ENCODE results near the gene BLOC1S5. TPM values are rescaled to one million over a fixed set of nuclear protein-coding genes. Genes with fewer than 3 reads are reported as not detected.

BLOC1S5 gene
- total and polyA plus RNA-seq, 9 of the 15 experiments (the other 6 are each of a cell fraction or from before 2014, with no cell fraction given) = 8.5 to 41.0 (median 27.7) TPM

DNA sequence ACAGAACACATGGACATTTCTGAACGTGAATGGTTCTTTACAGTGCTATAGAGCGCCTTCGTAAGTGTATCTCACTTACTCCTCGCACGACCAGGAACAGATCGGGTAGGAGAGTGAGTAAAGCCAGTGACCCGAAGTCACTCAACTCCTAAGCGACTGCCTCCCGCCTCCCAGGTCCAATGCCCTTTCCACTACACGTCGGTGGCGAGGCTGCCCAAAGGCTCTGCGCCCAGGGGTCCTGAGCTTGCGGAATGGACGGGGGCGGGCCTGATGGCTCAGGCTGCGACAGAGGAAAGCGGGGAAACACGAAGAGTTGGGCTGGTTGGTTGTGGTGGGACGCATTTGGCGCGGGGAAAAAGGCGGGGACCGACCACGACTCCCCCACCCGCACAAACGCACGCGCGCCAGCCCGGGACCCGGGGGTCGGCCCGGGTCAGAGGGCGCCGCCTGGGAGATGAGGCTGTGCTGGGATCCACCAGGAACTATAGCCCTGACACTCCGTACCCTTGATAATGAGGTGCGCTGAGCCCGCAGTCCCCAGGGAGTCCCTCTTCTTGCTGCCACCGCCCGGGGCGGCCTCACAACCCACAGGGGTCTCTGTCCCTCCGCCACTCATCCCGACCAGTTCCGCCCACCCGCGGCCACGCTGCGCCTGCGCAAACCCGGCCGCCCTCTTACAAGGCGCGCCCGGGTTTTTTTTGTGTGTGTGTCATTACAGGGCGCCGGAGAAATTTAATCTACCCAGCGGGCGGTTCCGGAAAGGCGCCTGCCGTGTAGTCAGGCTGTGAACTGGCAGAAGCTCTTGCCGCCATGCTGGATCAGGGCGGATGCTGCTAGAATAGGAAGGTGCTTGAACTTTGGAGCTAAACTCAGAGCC, at the start of gene BLOC1S5 (continued):
- no peak for TF ChIP-seq FOXJ3 (CRISPR knock-in tag; IDR thresholded peaks at IDR 0.05)
- TF ChIP-seq, protein P1, sequence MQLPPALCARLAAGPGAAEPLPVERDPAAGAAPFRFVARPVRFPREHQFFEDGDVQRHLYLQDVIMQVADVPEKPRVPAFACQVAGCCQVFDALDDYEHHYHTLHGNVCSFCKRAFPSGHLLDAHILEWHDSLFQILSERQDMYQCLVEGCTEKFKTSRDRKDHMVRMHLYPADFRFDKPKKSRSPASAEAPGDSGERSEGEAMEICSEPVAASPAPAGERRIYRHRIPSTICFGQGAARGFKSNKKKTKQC (CRISPR knock-in tag; IDR thresholded peaks at IDR 0.05) = peak; percentile 47; the same call in 1 of the 2 replicates
- TF ChIP-seq, protein P2, sequence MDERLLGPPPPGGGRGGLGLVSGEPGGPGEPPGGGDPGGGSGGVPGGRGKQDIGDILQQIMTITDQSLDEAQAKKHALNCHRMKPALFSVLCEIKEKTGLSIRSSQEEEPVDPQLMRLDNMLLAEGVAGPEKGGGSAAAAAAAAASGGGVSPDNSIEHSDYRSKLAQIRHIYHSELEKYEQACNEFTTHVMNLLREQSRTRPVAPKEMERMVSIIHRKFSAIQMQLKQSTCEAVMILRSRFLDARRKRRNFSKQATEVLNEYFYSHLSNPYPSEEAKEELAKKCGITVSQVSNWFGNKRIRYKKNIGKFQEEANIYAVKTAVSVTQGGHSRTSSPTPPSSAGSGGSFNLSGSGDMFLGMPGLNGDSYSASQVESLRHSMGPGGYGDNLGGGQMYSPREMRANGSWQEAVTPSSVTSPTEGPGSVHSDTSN (CRISPR knock-in tag; IDR thresholded peaks at IDR 0.05; ENCODE audit: low read depth) = peak; percentile 30; the same call in 1 of the 2 replicates
- TF ChIP-seq, protein P2 (tag; conservative IDR thresholded peaks at IDR 0.05; ENCODE audit: low read depth) = peak; percentile 52
- TF ChIP-seq, protein P3, sequence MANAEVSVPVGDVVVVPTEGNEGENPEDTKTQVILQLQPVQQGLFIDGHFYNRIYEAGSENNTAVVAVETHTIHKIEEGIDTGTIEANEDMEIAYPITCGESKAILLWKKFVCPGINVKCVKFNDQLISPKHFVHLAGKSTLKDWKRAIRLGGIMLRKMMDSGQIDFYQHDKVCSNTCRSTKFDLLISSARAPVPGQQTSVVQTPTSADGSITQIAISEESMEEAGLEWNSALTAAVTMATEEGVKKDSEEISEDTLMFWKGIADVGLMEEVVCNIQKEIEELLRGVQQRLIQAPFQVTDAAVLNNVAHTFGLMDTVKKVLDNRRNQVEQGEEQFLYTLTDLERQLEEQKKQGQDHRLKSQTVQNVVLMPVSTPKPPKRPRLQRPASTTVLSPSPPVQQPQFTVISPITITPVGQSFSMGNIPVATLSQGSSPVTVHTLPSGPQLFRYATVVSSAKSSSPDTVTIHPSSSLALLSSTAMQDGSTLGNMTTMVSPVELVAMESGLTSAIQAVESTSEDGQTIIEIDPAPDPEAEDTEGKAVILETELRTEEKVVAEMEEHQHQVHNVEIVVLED (CRISPR knock-in tag; IDR thresholded peaks at IDR 0.05) = peak; percentile 57
- TF ChIP-seq, protein P4, sequence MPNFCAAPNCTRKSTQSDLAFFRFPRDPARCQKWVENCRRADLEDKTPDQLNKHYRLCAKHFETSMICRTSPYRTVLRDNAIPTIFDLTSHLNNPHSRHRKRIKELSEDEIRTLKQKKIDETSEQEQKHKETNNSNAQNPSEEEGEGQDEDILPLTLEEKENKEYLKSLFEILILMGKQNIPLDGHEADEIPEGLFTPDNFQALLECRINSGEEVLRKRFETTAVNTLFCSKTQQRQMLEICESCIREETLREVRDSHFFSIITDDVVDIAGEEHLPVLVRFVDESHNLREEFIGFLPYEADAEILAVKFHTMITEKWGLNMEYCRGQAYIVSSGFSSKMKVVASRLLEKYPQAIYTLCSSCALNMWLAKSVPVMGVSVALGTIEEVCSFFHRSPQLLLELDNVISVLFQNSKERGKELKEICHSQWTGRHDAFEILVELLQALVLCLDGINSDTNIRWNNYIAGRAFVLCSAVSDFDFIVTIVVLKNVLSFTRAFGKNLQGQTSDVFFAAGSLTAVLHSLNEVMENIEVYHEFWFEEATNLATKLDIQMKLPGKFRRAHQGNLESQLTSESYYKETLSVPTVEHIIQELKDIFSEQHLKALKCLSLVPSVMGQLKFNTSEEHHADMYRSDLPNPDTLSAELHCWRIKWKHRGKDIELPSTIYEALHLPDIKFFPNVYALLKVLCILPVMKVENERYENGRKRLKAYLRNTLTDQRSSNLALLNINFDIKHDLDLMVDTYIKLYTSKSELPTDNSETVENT (CRISPR knock-in tag; IDR thresholded peaks at IDR 0.05) = 0 out of 2 replicates have a peak, but pooled peaks have one; percentile 64
- TF ChIP-seq, protein P5, sequence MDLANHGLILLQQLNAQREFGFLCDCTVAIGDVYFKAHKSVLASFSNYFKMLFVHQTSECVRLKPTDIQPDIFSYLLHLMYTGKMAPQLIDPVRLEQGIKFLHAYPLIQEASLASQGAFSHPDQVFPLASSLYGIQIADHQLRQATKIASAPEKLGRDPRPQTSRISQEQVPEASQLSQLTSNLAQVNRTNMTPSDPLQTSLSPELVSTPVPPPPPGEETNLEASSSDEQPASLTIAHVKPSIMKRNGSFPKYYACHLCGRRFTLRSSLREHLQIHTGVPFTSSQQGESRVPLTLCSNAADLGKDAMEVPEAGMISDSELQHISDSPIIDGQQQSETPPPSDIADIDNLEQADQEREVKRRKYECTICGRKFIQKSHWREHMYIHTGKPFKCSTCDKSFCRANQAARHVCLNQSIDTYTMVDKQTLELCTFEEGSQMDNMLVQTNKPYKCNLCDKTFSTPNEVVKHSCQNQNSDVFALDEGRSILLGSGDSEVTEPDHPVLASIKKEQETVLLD (IDR thresholded peaks at IDR 0.05) = peak; percentile 94; the same call in 1 of the 2 replicates
- TF ChIP-seq, protein P6, sequence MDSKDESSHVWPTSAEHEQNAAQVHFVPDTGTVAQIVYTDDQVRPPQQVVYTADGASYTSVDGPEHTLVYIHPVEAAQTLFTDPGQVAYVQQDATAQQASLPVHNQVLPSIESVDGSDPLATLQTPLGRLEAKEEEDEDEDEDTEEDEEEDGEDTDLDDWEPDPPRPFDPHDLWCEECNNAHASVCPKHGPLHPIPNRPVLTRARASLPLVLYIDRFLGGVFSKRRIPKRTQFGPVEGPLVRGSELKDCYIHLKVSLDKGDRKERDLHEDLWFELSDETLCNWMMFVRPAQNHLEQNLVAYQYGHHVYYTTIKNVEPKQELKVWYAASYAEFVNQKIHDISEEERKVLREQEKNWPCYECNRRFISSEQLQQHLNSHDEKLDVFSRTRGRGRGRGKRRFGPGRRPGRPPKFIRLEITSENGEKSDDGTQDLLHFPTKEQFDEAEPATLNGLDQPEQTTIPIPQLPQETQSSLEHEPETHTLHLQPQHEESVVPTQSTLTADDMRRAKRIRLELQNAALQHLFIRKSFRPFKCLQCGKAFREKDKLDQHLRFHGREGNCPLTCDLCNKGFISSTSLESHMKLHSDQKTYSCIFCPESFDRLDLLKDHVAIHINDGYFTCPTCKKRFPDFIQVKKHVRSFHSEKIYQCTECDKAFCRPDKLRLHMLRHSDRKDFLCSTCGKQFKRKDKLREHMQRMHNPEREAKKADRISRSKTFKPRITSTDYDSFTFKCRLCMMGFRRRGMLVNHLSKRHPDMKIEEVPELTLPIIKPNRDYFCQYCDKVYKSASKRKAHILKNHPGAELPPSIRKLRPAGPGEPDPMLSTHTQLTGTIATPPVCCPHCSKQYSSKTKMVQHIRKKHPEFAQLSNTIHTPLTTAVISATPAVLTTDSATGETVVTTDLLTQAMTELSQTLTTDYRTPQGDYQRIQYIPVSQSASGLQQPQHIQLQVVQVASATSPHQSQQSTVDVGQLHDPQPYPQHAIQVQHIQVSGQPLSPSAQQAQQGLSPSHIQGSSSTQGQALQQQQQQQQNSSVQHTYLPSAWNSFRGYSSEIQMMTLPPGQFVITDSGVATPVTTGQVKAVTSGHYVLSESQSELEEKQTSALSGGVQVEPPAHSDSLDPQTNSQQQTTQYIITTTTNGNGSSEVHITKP (IDR thresholded peaks at IDR 0.05; ENCODE audit: partially characterized antibody) = peak; percentile 21
- TF ChIP-seq MYNN (IDR thresholded peaks at IDR 0.05) = peak; percentile 48; the same call in 1 of the 2 replicates
- TF ChIP-seq MYNN (CRISPR knock-in tag; IDR thresholded peaks at IDR 0.05) = no peak
- TF ChIP-seq, protein P7, sequence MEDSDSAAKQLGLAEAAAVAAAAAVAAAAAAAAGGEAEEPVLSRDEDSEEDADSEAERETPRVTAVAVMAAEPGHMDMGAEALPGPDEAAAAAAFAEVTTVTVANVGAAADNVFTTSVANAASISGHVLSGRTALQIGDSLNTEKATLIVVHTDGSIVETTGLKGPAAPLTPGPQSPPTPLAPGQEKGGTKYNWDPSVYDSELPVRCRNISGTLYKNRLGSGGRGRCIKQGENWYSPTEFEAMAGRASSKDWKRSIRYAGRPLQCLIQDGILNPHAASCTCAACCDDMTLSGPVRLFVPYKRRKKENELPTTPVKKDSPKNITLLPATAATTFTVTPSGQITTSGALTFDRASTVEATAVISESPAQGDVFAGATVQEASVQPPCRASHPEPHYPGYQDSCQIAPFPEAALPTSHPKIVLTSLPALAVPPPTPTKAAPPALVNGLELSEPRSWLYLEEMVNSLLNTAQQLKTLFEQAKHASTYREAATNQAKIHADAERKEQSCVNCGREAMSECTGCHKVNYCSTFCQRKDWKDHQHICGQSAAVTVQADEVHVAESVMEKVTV (CRISPR knock-in tag; IDR thresholded peaks at IDR 0.05) = no peak
